Activated CD4-positive, alpha-beta T cell treated with anti-CD3 and anti-CD28 coated beads for 4 hours (primary cell): ENCODE measurements around the gene CMSS1.
"Not testable (repeated sequence)": the region's sequence is repeated elsewhere in the genome, so short reads cannot be mapped to it uniquely, and the experiment has no call there.

ENCODE experiments used
- DNase-seq, 2 donors: peaks; one replicate each; pipeline ENCODE4 v3.0.0-alpha.2; 2020

The CMSS1 gene

GRCh38 chr3:100093831-100094230 lies 276.2 kb downstream of the CMSS1 start:
- DNase-seq: no peak

DNA sequence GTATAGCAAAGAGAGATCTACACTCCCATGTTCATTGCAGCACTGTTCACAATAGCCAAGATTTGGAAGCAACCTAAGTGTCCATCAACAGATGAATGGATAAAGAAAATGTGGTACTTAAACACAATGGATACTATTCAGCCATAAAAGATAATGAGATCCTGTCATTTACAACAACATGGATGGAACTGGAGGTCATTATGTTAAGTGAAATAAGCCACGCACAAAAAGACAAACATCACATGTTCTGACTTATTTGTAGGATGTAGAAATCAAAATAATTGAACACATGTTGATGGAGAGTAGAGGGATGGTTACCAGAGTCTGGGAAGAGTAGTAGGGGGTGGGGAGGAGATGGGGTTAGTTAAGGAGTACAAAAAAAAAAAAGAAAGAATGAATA lies 278.6 kb downstream of the CMSS1 start:
- DNase-seq: not testable (repeated sequence)

DNA sequence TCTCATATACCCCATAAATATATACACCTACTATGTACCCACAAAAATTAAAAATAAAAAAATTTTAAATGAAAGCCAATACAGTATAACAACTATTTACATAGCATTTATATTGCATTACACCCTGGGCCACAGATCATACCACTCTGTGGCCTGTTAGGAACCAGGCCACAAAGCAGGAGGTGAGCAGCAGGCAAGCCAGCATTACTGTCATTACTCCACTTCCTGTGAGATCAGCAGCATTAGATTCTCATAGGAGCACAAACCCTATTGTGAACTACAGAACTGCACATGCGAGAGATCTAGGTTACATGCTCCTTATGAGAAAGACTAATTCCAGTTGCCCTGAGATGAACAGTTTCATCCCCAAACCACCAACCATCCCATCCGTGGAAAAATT lies 279.2 kb downstream of the CMSS1 start:
- DNase-seq: no peak

- DNase-seq: no peak
These were observed 280.5 kb downstream of the CMSS1 start for GRCh38 chr3:100097919-100098783.

DNA sequence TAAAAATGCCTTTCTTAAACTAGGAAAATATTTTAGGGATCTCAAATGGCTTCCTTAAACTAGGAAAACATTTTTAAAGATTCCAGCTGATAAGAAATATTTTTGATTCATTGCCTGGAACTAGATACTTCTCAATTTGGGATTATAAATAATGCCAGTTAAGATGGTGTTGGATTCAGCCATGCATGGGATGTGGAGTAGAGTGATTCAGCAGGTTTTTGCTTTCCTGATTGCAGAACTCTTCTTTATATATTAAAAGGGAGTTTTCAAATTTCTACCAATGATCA lies 281.1 kb downstream of the CMSS1 start:
- DNase-seq: no peak

- DNase-seq: no peak
These were observed 282.0 kb downstream of the CMSS1 start for GRCh38 chr3:100099621-100100020.

DNA sequence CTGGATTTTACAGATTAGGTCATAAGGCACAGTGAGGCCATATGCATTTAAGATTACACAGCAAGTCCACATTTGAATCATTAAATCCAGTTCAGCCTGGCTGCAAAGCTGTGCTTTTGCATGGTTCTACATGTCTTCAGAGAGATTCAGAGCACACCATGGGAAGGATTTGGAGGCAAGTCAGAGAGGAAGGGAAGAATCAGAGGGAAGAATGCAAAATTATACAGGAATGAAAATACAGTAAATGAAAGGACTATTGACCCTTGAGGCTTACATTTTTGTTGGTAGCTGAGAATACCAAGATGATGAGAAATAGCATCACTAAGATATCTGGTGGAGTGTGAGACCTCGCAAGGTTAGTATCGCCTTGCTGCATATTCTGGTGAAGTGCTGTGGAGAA lies 282.8 kb downstream of the CMSS1 start:
- no peak for DNase-seq

DNA sequence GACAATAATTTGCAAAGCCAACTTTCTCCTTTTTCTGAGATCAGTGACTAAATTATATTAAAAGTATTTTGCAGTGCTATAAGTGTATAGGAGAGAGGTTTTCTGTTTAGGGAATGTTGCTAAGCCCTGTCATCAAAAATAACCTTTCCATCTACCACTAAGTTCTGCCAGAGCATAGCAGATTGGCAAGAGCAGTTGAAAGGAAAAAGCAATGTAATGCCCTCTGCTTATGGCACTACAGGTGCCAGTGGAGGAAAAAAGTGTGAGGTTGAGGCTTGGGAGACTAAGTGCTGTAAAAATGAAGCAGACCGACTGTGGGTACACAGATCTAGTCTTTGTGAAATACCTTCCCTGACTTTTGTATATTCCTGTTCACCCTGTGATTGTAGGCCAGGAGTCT lies 285.1 kb downstream of the CMSS1 start:
- DNase-seq: no peak

- DNase-seq: no peak
These were observed 286.1 kb downstream of the CMSS1 start for GRCh38 chr3:100103558-100104441.

DNA sequence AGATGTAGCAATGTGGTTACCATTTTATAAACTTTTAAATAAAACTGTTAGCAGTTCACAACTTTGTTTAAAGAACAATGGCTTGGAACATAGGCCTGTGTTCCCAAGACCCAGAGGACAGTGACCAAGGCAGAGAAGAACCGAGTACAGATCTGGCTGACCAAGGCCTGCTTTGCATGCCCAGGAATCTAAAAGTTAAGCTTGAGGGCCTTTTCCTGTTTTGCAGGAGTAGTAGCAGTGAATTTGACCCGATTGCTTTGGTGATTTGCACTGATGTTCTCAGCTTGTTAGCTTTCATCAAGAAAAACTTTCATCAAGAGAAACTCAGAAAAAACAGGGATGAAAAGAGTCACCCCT lies 286.8 kb downstream of the CMSS1 start:
- no peak for DNase-seq

GRCh38 chr3:100104817-100105413 lies 287.3 kb downstream of the CMSS1 start:
- no peak for DNase-seq

GRCh38 chr3:100105501-100105900 lies 287.8 kb downstream of the CMSS1 start:
- DNase-seq: no peak

DNA sequence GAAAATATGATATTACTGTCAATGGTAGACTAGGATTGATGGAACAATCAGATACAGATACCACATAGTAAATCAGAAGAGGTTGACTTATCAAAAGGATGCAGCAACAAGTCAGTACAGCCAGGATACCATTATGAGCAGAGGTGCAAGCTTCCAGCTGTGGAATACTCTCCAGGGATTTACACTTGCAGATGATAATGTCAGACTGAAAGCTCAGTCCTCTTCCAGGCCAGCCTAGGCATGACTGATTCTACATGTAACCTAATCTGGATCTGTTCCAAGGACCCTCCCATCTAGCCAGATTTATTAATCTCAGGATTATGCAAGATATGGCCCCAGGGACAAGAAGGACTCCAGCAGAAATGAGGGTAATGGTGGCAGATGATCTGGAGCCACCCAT lies 288.4 kb downstream of the CMSS1 start:
- no peak for DNase-seq

- DNase-seq: no peak
These were observed 289.0 kb downstream of the CMSS1 start for GRCh38 chr3:100106531-100107141.

DNA sequence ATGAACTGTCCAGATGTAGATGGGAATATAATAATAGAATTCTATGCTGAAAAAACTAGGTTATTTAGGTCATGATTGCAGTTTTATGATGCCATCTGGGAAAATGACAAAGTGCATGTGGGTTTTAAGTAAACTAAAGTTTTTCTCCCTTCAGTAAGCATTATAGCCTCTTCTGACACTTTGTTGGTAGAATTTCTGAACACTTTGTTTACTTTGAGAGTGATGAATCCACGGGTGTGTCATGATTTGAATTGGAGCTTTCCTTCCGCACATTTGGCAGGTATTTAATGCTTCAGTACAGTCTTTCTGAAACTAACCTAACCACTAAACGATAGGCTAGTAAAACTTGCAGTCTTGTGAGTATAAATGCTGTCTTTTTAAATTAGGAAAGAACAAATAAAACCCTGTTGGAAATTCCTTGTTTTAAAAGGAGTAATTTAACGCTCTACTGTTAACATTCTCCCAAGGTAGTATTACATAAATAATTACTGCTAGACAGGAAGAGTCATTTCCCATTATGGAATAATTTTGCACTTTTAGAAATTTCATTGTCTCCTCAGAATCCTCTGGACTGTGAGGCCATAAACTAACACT lies 289.7 kb downstream of the CMSS1 start:
- DNase-seq: no peak

- no peak for DNase-seq
These were observed 290.9 kb downstream of the CMSS1 start for GRCh38 chr3:100108464-100109079.

- DNase-seq: no peak
These were observed 292.5 kb downstream of the CMSS1 start for GRCh38 chr3:100110162-100110561.

- no peak for DNase-seq
These were observed 294.1 kb downstream of the CMSS1 start for GRCh38 chr3:100111728-100112127.

- no peak for DNase-seq
These were observed 296.2 kb downstream of the CMSS1 start for GRCh38 chr3:100113723-100114412.

DNA sequence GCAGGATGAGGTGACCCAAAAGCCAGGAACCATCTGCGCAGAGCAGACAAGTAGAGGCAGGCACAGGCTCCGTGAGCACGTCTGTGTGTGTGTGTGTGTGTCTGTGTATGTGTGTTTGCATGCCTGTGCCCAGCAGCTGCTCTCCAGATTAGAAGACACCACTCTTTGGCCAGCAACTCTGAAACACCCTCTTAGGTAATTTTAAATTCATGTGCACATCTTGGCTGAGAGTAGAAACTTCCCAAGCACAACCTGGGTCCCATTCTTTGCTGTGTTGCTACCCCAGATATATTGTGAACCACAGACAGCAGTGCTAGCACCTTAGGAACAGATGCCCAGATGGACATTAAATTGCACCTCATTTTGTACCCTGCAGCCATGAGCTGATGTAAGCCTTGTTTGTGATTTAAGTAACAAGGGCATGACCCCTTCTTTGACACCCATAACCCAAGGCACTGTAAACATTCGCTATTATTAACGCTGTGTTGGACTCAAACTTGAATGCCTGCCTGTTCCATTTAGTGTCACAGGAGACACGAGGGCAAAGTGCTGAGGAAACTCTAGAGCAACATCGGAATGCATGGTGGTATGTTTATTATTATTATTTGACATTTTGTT lies 296.9 kb downstream of the CMSS1 start, which contains the start of gene FILIP1L:
Gene FILIP1L, minus strand, starts transcription at position 89 of the 618 bp plus-strand sequence.
- no peak for DNase-seq

DNA sequence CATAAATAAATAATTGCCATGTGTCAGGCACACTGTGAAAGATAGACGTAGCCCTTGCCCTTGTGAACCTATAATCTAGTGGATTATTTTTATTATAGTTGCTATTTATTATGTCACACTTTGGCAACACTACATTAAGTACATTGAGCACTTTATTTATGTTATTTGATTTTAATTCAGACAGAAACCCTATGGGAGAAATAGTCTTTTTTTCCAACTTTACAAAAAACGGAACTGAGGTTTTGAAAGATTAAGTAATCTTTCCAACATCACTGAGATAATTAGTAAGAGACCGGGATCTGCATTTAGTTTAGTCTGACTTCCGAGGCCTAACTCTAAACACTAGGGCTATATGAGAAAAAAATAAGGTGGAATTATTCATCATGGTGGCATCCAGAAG lies 299.4 kb downstream of the CMSS1 start:
- no peak for DNase-seq
